Hematopoietic multipotent progenitor cell treated with erythropoietin and hydrocortisone succinate and interleukin-3 and kit ligand, for 6 days (in vitro differentiated cells): ENCODE data around the gene SDK1.
"Not testable (repeated sequence)": the region's sequence is repeated elsewhere in the genome, so short reads cannot be mapped to it uniquely, and the experiment has no call there.

ENCODE experiments used
- DNase-seq: peaks from one replicate; pipeline ENCODE4 v3.0.0-alpha.2; 2015

SDK1 gene

DNA sequence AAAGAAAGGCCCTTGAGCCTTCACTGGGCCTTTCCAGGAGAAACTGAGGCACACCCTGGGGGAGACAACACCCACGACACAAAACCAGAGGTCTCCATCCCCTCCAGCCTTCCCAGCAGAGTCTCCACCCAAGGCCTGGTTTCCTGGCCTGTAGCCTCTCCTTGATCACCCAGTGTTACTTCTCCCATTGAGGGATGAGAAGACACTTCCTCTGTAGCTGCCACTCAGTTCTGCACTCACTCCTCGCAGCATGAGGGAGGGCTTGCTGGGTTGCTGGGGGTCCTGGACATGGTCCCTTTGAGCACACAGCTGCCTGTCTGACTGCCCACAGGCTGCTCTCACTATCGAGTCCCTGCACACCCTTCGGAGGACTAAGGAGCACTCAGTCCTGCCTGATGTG is 943.0 kb downstream of the SDK1 start:
- DNase-seq, result no peak

DNA sequence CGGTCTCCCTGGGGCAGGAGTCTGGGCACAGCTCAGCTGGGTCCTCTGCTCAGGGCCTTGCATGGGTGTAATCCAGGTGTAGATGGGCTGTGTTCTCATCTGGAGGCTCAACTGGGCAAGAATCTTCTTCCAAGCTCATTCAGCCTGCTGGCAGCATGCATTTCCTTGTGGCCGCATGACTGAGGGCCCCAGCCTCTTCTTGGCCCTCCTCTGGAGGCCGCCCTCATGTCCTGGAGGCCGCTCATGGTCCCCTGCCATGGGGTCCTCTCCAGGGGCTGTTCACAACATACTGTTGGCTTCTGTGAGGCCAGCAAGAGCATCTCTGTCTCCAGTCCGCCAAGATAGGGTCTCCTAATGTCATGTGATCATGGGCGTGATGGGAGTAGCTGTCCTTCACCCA is 943.6 kb downstream of the SDK1 start:
- no peak for DNase-seq

DNA sequence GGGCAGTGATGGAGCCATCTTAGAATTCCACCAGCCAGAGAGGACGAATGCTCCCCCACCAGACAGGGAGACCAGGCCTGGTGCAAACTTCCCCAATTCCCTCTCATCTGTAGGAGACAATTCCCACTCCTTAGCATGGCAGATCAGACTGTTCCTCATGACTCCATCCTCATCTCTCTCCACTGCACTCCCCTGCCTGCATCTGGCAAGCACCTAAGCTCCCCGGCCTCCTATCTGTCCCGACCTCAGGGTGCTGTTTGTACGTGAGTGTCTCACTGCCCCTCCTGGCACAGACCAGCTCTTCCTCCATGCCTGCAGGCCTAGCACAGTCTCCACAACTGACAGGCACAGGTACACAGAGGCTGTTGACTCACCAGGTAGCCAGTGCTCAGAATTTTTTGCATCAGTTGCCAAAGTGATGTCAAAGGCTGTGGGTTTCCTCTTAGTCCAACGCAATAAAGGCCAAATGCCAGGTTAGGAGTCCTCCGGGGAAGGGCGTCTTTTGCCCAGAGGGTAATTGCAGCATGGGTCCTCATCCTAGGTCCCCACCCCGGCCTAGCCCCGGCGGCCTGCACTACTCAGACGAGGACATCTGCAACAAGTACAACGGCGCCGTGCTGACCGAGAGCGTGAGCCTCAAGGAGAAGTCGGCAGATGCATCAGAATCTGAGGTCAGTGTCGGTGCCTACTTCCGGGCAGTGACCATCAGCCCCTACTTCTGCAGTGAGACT is 944.2 kb downstream of the SDK1 start:
- no peak for DNase-seq

DNA sequence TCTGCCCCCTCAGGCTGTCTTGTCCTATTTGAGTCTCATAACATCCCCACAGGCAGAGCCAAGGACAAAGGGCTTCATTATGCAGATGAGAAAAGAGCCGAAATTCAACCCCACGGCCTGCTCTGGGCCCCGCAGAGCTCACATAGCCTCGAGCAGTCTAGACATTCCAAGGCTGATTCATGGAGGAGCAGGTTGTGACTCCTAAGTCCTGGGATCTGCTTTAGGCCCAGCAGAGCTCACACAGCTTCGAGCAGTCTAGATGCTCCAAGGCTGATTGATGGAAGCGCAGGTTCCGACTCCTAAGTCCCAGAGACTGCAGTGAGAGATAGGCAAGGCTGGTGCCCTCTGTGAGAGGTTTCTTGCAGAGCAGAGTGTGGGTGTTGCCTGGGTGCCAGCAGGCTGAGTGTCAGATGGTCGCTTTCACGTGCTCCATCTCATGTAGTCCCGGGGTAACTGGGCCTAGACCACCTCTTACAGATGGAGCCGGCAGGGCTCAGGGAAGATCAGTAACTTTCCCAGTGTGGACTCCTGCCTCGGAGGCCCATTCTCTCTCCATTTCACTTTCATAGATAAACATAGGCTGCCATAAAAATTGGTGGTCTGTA is 944.9 kb downstream of the SDK1 start:
- DNase-seq, result no peak

DNA sequence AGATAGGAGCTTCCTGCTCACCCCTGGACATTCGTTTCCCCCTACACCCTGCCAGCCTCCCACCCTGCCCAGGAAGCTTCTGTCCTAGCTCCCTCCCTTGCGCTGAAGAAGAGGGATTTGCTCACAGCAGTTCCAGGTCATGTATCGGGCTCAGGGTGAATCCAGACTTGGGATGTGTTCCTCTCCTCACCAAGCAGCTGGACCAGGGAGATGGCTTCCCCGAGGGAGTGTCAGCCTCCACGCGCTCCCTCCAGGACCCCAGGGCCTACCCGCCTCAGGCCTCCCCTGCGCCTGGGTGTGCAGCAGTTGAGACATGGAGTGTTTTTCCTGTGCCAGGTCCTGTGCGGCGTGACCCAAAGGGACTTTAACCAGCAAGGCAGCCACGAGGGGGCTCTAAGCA is 945.5 kb downstream of the SDK1 start:
- DNase-seq, result no peak

DNA sequence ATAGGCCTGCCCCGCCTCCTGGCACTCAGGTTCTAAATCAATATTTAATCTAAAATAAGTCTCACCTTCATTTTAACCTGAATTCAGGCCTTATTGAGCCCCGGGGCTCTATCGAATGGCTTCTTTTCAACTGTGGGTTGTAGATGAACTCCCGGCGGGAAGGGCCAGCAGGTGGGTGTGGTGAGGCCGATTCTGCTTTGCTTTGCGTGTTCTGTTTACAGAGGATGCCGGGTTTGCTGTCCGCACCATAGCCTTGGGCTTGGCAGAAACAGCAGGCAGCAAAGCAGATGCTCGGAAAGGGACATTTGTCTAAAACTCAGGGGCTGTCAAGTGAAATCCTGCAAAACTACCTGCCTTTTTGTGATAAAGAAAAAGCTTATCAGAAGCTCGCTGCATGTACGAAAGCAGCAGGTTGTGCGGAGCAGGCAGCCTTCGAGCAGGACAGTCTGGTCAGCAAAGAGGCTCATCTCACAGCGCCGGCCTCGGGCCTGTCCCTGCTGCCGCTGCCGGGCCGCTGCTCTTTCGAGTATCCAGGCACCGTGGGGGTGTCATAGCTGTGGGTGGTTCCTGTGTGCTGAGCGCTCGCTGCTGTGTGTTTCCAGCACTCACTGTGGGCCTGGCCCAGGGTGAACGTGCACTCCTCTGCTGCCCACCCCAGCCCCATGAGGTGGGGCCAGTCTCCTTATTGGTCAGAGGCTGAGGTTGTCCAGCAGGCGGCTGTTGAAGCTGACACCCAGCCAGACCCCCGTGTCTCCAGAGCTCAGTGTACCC is 946.2 kb downstream of the SDK1 start:
- no peak for DNase-seq

DNA sequence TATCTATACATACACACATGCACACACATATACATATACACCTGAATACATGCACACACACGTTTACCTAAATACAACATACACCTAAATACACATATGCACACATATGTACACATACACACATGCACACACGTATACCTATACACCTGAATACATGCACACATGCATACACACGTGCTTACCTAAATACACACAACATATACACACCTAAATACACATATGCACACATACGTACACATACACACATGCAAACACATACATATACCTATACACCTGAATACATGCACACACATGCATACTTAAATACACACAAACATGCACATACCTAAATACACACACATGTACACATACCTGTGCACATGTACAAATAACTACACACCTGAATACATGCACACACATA is 947.2 kb downstream of the SDK1 start:
- DNase-seq, result no peak

DNA sequence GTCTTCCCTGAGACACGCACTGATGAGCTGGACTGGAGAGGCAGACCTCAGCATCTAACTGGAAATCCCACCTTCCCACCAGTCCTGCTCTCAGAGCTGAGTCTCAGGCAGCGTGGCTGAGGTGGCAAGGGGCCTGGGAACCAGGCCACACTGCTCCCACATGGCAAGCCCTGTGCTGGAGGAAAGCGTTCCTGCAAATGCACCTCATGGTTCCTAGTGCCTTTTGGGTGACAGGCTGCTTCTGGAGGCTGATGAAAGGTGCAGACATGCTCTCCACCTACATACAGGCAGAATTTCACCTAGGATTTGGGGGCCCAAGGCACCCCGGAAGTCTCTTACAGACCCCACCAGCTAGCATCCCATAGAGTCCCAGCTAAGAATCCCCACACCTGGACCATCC is 948.2 kb downstream of the SDK1 start:
- DNase-seq, result no peak

DNA sequence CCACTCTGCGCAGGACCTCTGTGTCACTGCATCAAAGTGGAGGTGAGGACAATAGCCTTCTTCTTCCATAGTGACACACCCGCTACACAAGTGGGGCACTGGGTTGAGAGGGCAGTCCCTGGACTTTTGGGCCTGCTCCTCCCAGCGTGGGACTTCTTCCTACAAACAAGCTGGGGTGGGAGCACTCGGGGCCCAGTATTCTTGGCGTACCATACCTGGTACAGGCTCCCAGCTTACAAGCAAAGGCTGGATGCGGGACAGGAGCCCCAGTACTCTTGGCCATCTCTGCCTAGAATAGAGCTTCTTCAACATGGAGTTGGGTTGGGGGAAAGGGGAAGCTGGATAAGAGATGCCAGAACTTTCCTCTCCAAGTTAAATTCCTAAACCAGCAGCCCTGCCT is 954.3 kb downstream of the SDK1 start:
- DNase-seq, result no peak

DNA sequence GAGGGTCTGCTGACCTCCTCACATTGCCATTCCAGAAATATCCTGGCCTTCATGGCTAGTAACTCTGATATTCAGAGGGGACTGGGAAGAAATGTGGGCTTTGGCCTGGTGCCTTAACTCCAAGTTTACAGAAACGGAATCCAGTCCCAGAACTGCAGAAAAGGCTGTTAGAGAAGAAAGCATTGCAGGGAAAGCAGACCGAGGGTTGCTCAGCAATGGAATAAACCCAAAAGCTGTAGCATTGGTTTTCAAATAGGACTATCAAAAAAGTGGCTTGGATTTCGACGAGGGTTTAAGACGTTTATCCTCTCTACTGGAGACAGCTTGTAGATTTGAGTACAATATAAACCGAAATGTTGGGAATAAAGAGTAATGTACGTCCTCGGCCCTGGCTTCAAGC is 955.2 kb downstream of the SDK1 start:
- DNase-seq, result no peak

DNA sequence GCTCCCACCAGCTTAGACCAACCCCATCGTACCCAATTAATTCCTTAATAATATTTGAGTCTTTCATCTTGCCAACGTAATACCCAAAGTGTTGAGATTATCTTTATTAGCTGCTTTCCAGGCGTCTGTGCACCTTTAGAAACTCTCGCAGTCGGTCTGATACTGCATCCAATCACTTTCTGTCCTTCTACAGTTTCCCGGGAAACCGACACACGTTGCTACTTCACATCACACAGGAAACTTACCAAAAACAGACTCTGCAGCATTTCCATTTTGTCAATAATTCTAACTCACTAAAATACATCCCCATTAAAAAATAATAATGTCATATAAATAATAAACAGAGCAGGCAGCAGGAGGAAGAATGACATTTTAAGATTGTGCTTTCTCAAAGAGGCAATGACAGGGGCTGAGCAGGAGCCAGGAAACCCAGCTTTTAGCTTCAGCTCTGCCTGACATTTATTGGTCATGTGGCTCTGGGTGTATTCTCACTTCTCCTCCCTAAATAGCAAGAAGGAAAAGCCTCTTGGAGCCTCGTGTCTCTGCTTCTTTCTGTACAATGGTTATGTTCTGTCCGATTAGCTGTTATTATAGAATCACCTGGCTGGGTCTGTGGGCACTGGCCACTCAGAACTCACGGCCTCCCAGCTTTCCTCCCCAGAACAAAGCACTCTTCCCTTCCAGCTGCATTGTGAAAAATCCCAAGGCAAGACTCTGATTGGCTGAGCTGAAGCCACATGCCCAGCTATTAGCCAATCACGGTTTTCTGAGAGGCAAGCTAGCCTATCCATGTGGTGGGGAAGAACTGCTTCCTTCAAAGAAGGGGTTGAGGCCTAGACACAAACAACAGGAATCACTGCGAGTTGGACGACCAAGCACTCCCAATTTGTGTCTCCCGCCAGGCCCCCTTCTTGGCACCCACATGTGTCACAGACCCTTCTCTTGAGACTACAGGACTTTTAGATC is 956.4 kb downstream of the SDK1 start:
- no peak for DNase-seq

DNA sequence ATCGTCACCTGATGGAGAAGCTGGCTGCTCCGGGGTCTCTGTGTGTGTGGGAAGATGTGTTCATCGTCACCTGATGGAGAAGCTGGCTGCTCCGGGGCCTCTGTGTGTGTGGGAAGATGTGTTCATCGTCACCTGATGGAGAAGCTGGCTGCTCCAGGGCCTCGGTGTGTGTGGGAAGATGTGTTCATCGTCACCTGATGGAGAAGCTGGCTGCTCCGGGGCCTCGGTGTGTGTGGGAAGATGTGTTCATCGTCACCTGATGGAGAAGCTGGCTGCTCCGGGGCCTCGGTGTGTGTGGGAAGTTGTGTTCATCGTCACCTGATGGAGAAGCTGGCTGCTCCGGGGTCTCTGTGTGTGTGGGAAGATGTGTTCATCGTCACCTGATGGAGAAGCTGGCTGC is 959.1 kb downstream of the SDK1 start:
- not testable (repeated sequence) for DNase-seq

DNA sequence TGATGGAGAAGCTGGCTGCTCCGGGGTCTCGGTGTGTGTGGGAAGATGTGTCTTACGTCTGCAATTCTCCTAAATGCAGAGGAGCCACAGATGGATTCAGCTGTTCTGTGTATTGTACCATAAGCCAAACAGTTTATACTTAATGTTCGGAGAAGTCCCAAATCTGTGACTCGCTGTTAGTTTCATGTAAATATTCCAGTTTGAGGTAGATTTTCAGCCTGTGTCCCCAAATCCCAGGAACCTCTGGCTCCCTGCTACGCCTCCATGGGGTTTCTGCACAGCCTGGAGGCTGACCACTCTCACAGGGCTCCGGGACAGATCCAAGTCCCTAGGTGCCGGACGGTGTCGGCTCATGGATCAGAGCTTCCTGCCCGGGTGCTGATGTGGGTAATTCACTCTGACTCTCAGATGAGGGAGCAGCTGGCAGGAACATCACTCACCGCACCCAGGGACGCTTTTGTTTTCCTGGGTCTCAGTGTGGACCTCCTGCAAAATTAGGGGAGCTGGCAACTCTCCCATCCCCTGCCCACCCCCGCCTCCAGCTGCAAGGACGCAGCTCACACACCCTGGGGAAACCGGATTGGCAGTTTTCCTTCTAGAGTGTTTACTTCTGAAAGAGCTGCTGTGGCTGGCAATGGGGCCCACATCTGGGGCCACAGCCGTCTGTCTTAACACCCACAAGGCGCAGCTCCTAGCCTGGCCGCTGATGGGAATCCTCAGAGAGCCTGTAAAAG is 960.0 kb downstream of the SDK1 start:
- no peak for DNase-seq

DNA sequence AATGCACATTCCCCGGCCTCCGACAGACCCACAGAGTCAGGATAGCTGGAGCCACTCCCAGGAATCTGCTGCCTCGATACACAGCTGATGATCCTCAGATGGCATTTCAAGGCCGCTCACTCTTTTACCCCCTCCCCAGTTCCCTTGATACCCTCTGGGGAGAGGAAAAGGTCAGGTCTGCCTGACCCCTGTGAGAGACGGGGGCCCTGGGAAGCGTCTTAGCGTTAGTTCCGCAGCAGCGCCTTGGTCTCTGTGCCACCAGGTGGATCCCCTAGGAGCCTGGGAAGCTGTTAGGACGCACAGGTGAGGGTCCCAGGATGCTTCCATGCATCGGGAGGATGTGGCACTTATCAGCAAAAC is 960.5 kb downstream of the SDK1 start:
- no peak for DNase-seq

DNA sequence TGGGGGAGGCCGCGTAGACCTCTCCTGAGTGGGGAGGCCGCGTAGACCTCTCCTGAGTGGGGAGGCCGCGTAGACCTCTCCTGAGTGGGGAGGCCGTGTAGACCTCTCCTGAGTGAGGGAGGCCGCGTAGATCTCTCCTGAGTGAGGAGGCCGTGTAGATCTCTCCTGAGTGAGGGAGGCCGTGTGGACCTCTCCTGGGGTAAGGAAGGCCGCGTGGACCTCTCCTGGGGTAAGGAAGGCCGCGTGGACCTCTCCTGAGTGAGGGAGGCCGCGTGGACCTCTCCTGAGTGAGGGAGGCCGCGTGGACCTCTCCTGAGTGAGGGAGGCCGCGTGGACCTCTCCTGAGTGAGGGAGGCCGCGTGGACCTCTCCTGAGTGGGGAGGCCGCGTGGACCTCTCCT is 963.2 kb downstream of the SDK1 start:
- DNase-seq, result not testable (repeated sequence)

DNA sequence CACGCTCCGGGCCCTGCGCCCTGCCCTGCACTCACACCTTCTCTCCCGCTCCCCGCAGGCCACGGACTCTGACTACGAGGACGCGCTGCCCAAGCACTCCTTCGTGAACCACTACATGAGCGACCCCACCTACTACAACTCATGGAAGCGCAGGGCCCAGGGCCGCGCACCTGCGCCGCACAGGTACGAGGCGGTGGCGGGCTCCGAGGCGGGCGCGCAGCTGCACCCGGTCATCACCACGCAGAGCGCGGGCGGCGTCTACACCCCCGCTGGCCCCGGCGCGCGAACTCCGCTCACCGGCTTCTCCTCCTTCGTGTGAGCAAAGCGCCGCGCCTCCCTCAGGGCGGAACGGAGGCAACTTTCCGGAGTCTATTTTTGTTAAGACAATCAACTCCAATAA is 964.0 kb downstream of the SDK1 start:
- DNase-seq, result no peak

DNA sequence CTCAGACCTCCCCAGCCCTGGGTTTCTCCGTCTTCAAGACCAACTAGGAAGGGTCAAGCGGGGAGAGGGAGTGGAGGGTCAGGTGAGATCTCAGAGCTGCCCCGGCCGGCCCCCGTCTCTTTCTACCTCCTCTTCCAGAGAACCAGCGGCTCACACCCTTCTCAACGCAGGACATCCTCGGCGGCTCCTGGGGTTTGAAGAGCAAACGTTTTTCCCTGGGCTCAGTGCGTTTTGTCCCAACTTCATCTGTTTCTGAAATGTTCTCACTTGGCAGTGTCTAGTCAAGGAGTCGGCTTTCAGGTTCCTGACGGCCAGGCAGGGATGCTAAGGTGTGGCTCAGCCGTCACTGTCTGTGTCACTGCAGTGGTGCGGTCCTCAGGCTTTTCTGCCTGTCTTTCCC is 964.6 kb downstream of the SDK1 start:
- DNase-seq, result no peak

DNA sequence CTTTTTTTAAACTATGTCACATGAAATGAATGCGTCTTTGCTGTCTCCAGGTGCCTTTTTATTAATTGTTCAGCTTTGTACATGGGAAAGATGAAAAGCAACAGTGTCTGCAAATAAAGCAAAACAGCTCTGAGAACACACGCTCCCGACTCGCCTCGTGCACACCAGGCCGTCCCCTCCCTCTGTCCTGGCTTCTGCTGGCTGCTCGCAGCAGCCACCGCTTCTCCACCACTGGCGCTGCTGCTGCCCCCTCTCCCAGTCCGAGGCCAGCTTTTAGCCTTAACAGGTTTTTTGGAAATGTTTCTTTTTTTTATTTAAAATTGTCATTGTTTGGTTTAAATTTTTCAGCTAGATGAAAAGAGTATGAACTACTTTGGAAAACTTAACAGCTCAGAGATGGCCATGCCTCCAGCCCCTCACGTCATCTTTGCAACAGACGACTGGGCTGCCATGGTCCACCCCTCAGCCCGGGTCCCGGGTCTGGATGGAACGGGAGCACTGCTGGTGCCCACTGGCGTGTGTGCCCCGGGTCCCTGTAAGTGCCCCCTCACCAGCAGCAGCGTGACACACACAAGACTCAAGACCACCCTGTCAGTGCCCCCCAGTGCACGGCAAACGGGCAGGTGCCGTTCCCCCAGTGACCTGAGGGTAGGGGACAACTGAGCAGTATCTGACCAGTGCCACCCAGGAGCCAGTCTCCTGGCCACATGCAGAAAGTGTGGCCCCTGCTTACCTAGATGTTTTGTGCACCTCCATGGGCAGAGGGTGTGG is 965.4 kb downstream of the SDK1 start:
- no peak for DNase-seq

DNA sequence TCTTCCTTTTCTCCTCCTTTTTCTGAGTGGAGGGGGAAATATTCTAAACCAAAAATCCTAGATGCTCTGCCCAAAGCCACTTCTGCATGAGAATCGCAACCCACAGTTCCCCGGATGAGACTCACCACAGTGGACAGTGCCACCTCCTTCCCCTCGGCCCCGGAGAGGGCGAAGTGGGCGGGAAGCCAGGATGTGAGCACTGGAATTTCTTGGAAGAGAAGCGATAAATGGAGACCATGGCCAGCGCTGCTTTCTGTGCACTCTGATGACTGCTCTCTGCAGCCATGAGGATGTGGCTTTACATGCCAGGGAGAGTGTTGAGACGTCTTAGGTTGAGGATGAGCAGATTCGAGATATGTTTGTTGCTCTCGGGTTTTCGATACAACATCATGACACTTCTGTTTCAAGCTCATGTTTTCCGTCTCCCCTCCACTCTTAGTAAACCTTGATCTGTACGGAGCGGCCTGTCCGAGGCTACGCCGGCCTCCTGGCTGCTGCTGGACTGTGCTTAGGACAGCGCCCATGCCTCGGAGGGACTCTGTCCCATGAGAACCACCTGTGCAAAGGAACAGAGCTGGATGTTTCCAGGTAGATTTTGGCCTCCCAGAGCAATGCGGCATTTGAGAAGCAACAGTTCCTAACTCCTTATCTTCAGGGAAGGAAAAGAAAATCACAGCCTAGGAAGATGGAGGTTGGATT is 966.4 kb downstream of the SDK1 start:
- no peak for DNase-seq

DNA sequence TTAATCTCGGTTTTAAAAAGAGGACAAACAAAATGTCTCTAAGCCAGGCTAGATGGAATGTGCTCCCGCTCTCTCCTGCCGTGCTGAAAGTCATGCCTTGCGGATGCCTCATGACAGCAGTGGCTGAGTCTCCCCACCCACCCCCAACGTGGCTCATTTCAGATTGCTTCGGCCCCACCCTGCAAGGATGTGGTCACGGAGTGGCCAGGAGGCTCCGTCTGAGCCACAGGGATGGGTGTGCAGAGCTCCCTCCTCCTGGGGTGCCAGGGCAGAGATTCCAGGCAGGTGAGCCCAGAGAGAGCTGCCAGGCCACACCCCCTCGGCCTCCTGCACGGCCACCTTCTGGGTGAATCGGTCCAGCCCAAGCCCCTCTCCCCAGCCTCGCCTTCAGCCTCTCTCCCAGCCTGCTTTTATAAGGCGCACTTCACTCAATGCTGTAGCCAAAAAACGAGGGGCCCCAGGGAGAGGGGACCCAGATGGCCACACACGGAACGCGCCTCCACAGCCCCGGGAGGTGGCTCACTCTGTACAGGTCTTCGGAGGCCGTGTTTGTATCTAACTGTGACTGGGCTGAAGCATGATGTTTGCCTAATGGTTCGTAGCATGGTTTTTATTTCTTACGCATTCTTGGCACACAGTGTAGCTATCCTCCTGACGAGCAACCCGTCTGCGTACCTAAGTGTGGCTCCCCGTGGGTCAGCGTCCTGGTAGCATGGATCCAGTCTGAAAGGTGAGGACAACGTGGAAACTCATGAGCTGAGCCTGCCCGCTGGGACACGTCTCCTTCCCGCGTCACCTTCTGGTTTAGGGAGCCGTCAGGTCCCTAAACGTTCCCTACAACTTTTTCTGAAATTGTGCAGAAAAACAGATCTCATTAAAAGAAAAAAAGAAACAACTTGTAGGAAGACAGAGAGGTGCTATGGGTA is 967.3 kb downstream of the SDK1 start:
- no peak for DNase-seq
